Body of pancreas (tissue), 4 donors: Measurements from ENCODE around the gene PRR5L. TPM values are rescaled to one million over a fixed set of nuclear protein-coding genes. Genes with fewer than 3 reads are reported as not detected.

Source experiments
- ATAC-seq: fragments of 150-250 bp; one replicate; pipeline ENCODE4 v1.9.1; 2016
- DNase-seq, 4 donors: peaks; one replicate each; pipeline ENCODE4 v3.0.0-alpha.2; 2019
- H3K27ac ChIP-seq, 4 donors: fragments of 200-600 bp; sonication (generic); 1 replicate in 3 of 4; 2 replicates in 1 of 4; pipeline versions ENCODE4 v1.5.1 to v1.6.1; 2016 to 2019; ENCODE audit warnings: mild to moderate bottlenecking in 1 of 4, mixed read lengths in 1 of 4, moderate library complexity in 1 of 4
- H3K27me3 ChIP-seq, 2 donors: fragments of 200-600 bp; sonication (generic); one replicate each; pipeline ENCODE4 v1.6.0; 2016; ENCODE audit warnings: mild to moderate bottlenecking in 1 of 2
- H3K36me3 ChIP-seq, 2 donors: fragments of 200-600 bp; sonication (generic); replicated peaks in 1 of 2; 2 replicates each; pipeline ENCODE4 v1.5.1; 2016; ENCODE audit warnings: low read depth in 2 of 2; ENCODE audit not compliant: insufficient read depth in 1 of 2
- H3K4me1 ChIP-seq: fragments of 200-600 bp; sonication (generic); one replicate; pipeline ENCODE4 v1.6.0; 2016
- H3K4me3 ChIP-seq, 2 donors: fragments of 200-600 bp; sonication (generic); 1 replicate in 1 of 2; 2 replicates in 1 of 2; pipeline ENCODE4 v1.5.1; 2016 to 2019
- H3K9me3 ChIP-seq, 3 donors: fragments of 200-600 bp; sonication (generic); 1 replicate in 2 of 3; 2 replicates in 1 of 3; pipeline ENCODE4 v1.5.1; 2016
- CTCF ChIP-seq, 7 experiments: fragments of 450-650 bp in 4 of 7; fragments of 200-600 bp in 3 of 7; sonication (generic) in 3 of 7; IDR thresholded peaks; one replicate each; pipeline ENCODE4 v1.5.1; 2016 to 2019; ENCODE audit warnings: antibody characterized with exemption in 7 of 7
- POLR2A ChIP-seq, 3 donors: fragments of 450-650 bp; IDR thresholded peaks; one replicate each; pipeline ENCODE4 v1.6.1; 2016; ENCODE audit warnings: antibody characterized with exemption in 3 of 3, mild to moderate bottlenecking in 2 of 3
- WGBS, 2 donors: methylation state at CpG; one replicate each; pipeline ENCODE4 v1.1.5; 2017; 5-methylcytosine and 5-hydroxymethylcytosine counted together
- intact Hi-C: fragments of 100-400 bp; cut with DNase I; formaldehyde crosslinking; loops from one replicate; pipeline ENCODE4 v1.15.1; 2023
- total RNA-seq, 2 donors: library from RNA; depleted of rRNA; stranded (reverse); fragments of >200 nt; gene quantifications; one replicate each; pipeline ENCODE4 v1.1.0, GENCODE V29; 2016

The PRR5L gene
- total RNA-seq, 2 donors from 2014 or later = 2.6 to 3.0 TPM

- Histone ChIP-seq H3K36me3 (no peaks in the 10 kb centered on the region), H3K4me1 (no peaks in the 10 kb centered on the region), H3K9me3 (no peaks in the 10 kb centered on the region), H3K4me3 (no peak overlapping the region), H3K27ac (no peak overlapping the region), H3K27me3 (no peaks in the 10 kb centered on the region)
- DNase-seq (no peak), ATAC-seq (no peak)
- intact Hi-C loops = loop anchor here (10.0 kb wide), 1 partner anchor 169 kb away; the partner anchor contains the start of gene PRR5L
- no peak for TF ChIP-seq CTCF (IDR thresholded peaks at IDR 0.05)
- TF ChIP-seq POLR2A (IDR thresholded peaks at IDR 0.05) = no peak
- WGBS, 2 donors = 52 to 61% methylated on average over 3 of the region's 3 CpGs
Observed at GRCh38 chr11:36463781-36464180, 167.7 kb downstream of the PRR5L start.

GRCh38 chr11:36464720-36465119, 168.6 kb downstream of the PRR5L start:
- DNase-seq (no peak), ATAC-seq (no peak)
- Histone ChIP-seq H3K4me1 (peaks cover 3% of the 10 kb centered on the region), H3K27ac (no peak overlapping the region), H3K27me3 (no peaks in the 10 kb centered on the region), H3K36me3 (no peaks in the 10 kb centered on the region), H3K9me3 (no peaks in the 10 kb centered on the region), H3K4me3 (no peak overlapping the region)
- TF ChIP-seq POLR2A (IDR thresholded peaks at IDR 0.05) (no peak), CTCF (IDR thresholded peaks at IDR 0.05) (no peak)
- intact Hi-C loops = loop anchor here (10.0 kb wide), 1 partner anchor 170 kb away; the partner anchor contains the start of gene PRR5L
- 65 to 75% methylated on average over 3 of the region's 3 CpGs for WGBS, 2 donors

DNA sequence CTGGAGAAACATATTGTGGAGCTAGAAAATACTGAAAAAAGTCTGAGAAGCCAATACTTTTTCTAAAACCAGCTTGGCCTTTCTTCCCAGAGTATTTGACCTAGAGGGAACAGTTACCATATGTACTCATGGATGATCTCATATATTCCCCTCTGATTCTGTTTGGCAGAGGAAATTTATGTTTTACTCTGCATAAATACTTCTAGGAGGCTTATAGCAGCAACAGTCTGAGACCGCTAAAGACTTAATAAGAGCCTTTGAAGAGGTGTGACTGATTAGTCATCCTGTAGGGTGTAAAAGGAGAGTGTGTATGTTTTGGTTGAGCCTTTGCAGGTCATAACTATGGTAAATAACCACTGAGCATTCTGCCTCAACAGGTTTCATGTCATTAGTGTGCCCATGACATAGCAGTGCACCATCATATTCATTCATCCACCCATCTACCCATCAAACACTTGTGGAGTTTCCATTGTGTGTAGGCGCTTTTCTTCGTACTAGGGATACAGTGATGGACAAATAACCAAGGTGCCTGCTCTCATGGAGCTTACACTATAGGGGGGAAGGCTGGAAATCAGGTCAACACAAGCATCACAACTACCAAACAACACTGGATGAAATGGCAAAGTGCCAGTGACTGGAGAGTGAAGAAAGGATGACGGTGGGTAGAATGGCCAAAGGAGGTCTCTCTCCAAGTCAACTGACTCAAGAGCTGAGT, 169.5 kb downstream of the PRR5L start:
- WGBS, 2 donors = 97 to 100% methylated on average over 4 of the region's 4 CpGs
- ATAC-seq = no peak
- Histone ChIP-seq H3K9me3 (no peaks in the 10 kb centered on the region), H3K36me3 (no peaks in the 10 kb centered on the region), H3K27me3 (no peaks in the 10 kb centered on the region), H3K4me1 (peaks cover 12% of the 10 kb centered on the region), H3K4me3 (no peak overlapping the region), H3K27ac (no peak overlapping the region)
- no peak for DNase-seq
- TF ChIP-seq POLR2A (IDR thresholded peaks at IDR 0.05) (no peak), CTCF (IDR thresholded peaks at IDR 0.05) (no peak)
- intact Hi-C loops = loop anchor here (10.0 kb wide), 1 partner anchor 171 kb away; the partner anchor contains the start of gene PRR5L

GRCh38 chr11:36467012-36467411, 170.9 kb downstream of the PRR5L start:
- DNase-seq (no peak), ATAC-seq (no peak)
- Histone ChIP-seq H3K27ac (no peak overlapping the region), H3K27me3 (no peaks in the 10 kb centered on the region), H3K4me3 (no peak overlapping the region), H3K36me3 (no peaks in the 10 kb centered on the region), H3K9me3 (no peaks in the 10 kb centered on the region), H3K4me1 (peaks cover 14% of the 10 kb centered on the region)
- WGBS, 2 donors = 97 to 100% methylated on average over 2 to 3 of the region's 3 CpGs
- TF ChIP-seq CTCF (IDR thresholded peaks at IDR 0.05) = no peak
- no peak for TF ChIP-seq POLR2A (IDR thresholded peaks at IDR 0.05)
- intact Hi-C loops = loop anchor here (10.0 kb wide), 1 partner anchor 172 kb away; the partner anchor contains the start of gene PRR5L

DNA sequence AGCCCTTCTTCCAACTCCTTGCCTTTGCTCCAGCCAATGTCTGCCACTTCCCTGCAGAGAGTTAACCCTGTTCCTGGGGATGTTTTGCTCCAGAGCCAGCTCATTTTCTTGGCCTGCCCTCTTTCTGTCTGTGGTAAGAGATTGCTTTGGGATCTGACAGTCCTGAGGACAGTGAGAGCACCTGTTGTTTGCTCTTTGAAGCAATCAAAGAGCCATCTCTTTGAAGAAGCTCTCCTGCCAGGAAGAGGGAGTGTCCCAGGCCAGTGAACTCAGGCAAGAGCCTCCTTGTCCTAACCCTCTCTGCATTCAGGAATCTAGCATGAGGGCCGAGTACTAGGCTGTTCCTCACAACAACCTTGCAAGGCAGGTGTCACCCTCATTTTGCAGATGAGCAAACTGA, 171.8 kb downstream of the PRR5L start:
- Histone ChIP-seq H3K9me3 (no peaks in the 10 kb centered on the region), H3K27ac (no peak overlapping the region), H3K4me1 (peaks cover 14% of the 10 kb centered on the region), H3K4me3 (no peak overlapping the region), H3K27me3 (no peaks in the 10 kb centered on the region), H3K36me3 (no peaks in the 10 kb centered on the region)
- ATAC-seq (no peak), DNase-seq (no peak)
- 67 to 75% methylated on average over 1 of the region's 1 CpG for WGBS, 2 donors
- intact Hi-C loops = loop anchor here (10.0 kb wide), 1 partner anchor 173 kb away; the partner anchor contains the start of gene PRR5L
- TF ChIP-seq CTCF (IDR thresholded peaks at IDR 0.05) (no peak), POLR2A (IDR thresholded peaks at IDR 0.05) (no peak)
